HG02588 (cell line): ENCODE measurements around the gene REN.

Experiments used
- ATAC-seq: cut with Tn5 transposase; IDR thresholded peaks from one replicate; pipeline ENCODE4 v1.9.1; 2021; ENCODE audit warnings: mild to moderate bottlenecking, moderate library complexity; ENCODE audit not compliant: unreplicated experiment

The REN gene

GRCh38 chr1:204166219-204166618, at the start of gene REN:
TSS of gene REN (minus strand) at chr1:204166337. CDS start at chr1:204166293, 44 bp downstream.
- no peak for ATAC-seq

GRCh38 chr1:204213668-204214662, 47.8 kb upstream of the REN start, which contains the start of gene GOLT1A:
TSS of gene GOLT1A (minus strand) at chr1:204213988. CDS start at chr1:204213906, 82 bp downstream.
- ATAC-seq: peak; percentile 70

- no peak for ATAC-seq
Measured at GRCh38 chr1:204212715-204213114, 46.6 kb upstream of the REN start.

- ATAC-seq: no peak
Measured at GRCh38 chr1:204211046-204211445, 44.9 kb upstream of the REN start.

- ATAC-seq: no peak
Measured at GRCh38 chr1:204207136-204207616, 41.0 kb upstream of the REN start.

- ATAC-seq: no peak
Measured at GRCh38 chr1:204206121-204206520, 40.0 kb upstream of the REN start.

- no peak for ATAC-seq
Measured at GRCh38 chr1:204205486-204205885, 39.3 kb upstream of the REN start.

GRCh38 chr1:204204944-204205343, 38.8 kb upstream of the REN start:
- ATAC-seq: no peak

GRCh38 chr1:204203206-204203767, 37.1 kb upstream of the REN start:
- no peak for ATAC-seq

GRCh38 chr1:204202481-204202880, 36.3 kb upstream of the REN start:
- ATAC-seq: no peak

GRCh38 chr1:204201348-204202040, 35.4 kb upstream of the REN start:
- ATAC-seq: no peak

- ATAC-seq: no peak
Measured at GRCh38 chr1:204199579-204199978, 33.4 kb upstream of the REN start.

GRCh38 chr1:204198348-204199340, 32.5 kb upstream of the REN start:
- no peak for ATAC-seq

- ATAC-seq: no peak
Measured at GRCh38 chr1:204197068-204197467, 30.9 kb upstream of the REN start.

- ATAC-seq: no peak
Measured at GRCh38 chr1:204196068-204196795, 30.1 kb upstream of the REN start, which contains the start of gene KISS1. TSS of gene KISS1 (minus strand) at chr1:204196491. CDS start at chr1:204192876, 3,615 bp downstream.

GRCh38 chr1:204194771-204195170, 28.6 kb upstream of the REN start:
- no peak for ATAC-seq

GRCh38 chr1:204194080-204194479, 27.9 kb upstream of the REN start:
- ATAC-seq: no peak

- ATAC-seq: no peak
Measured at GRCh38 chr1:204192589-204193352, 26.6 kb upstream of the REN start.

GRCh38 chr1:204192046-204192445, 25.9 kb upstream of the REN start:
- ATAC-seq: no peak
